Muscle of back (tissue), 10 donors: Measurements from ENCODE around the gene ARMC8. TPM values are rescaled to one million over a fixed set of nuclear protein-coding genes. Genes with fewer than 3 reads are reported as not detected.

Experiments
- polyA plus RNA-seq, 10 donors: library from polyadenylated mRNA; unstranded; fragments of 120-200 nt; gene quantifications; one replicate each; pipeline ENCODE4 v1.2.1, GENCODE V29; 2013; ENCODE audit not compliant: insufficient read length in 10 of 10

The ARMC8 gene
- polyA plus RNA-seq, 10 donors: 31.1 to 52.8 (median 38.8) TPM

Other genes starting within 250 kb of the ARMC8 start
- gene CLDN18, start 177.1 kb upstream of the ARMC8 start, polyA plus RNA-seq: 1 to 10 TPM in 1 of 10 donors, under 1 TPM in 9; 0.19 to 1.0 (median 0.54) TPM
- gene DZIP1L, start 71.7 kb upstream of the ARMC8 start, polyA plus RNA-seq: 10 to 100 TPM in 1 of 10 donors, 1 to 10 TPM in 9; 5.3 to 12.4 (median 6.9) TPM
- gene A4GNT, start 54.9 kb upstream of the ARMC8 start, polyA plus RNA-seq: under 1 TPM in 3 of 10 donors, not detected in 7; 0.16 to 0.23 (median 0.22) TPM
- gene DBR1, start 12.4 kb upstream of the ARMC8 start, polyA plus RNA-seq: 10 to 100 TPM in 6 of 10 donors, 1 to 10 TPM in 4; 8.1 to 12.1 (median 10.3) TPM
- gene NME9, start 142.6 kb downstream of the ARMC8 start, polyA plus RNA-seq: 1 to 10 TPM in 3 of 10 donors, under 1 TPM in 7; 0.28 to 1.2 (median 0.67) TPM
- 10 to 100 TPM; 39.4 to 84.0 (median 65.2) TPM for gene MRAS, start 161.3 kb downstream of the ARMC8 start, polyA plus RNA-seq
- gene ESYT3, start 247.3 kb downstream of the ARMC8 start, polyA plus RNA-seq: 10 to 100 TPM in 9 of 10 donors, 1 to 10 TPM in 1; 4.6 to 29.4 (median 15.1) TPM